ENCODE measurements around the gene OR6B1. TPM values are rescaled to one million over a fixed set of nuclear protein-coding genes. Genes with fewer than 3 reads are reported as not detected.

The OR6B1 gene
- total and polyA plus RNA-seq, 9 of the 15 experiments (the other 6 are each of a cell fraction or from before 2014, with no cell fraction given), result not detected

DNA sequence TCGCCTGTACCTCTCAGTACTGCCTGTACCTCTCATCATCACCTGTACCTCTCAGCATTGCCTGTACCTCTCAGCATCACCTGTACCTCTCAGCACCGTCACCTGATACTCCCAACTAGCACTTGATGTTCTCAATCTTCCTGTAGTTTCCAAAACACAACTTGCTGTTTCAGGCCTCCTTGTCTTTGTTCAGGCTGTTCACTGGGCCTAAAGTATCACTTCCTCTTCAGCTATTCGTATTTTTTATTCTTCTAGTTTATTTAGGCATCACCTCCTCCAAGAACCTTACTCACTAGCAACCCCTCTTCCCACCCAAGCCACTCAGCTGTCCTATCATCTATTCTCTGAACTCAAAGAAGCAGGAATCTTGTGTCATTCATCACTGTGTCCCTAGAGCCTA is 24.1 kb downstream of the OR6B1 start:
- DNase-seq (ENCODE audit: extremely low read depth in 1 of 4, low spot score in 3 of 4) (no peak), ATAC-seq (no peak), FAIRE-seq (no peak)
- H3K9me1 ChIP-seq (ENCODE audit: control insufficient read depth, insufficient read depth, low read length), result no peaks in the 10 kb centered on the region
- H3K9me3 ChIP-seq (replicated peaks; ENCODE audit: control insufficient read depth, insufficient read depth, low read depth, low read length), result no peaks in the 10 kb centered on the region
- no peak overlapping the region for H3K4me2 ChIP-seq (ENCODE audit: insufficient read depth, low read length)
- H3K36me3 ChIP-seq (ENCODE audit: control insufficient read depth, insufficient read depth, low read length), result no peaks in the 10 kb centered on the region
- no TSS peak for BruUV-seq (replicated peaks)
- 0% methylated on average over 3 of the region's 3 CpGs for WGBS (ENCODE audit: insufficient coverage, low coverage, missing lambda C conversion rate)
- H3K9ac ChIP-seq (ENCODE audit: insufficient read depth in 1 of 2, low read depth in 2 of 2, low read length in 2 of 2), result no peak overlapping the region
- no peaks in the 10 kb centered on the region for H3K4me1 ChIP-seq (replicated peaks in 1 of 2; ENCODE audit: control insufficient read depth in 2 of 2, insufficient read depth in 2 of 2, low read length in 2 of 2)
- H4K20me1 ChIP-seq (replicated peaks; ENCODE audit: control insufficient read depth, insufficient read depth, low read length), result no peaks in the 10 kb centered on the region
- H3K79me2 ChIP-seq (ENCODE audit: control insufficient read depth, insufficient read depth, low read length), result no peaks in the 10 kb centered on the region
- H3K27ac ChIP-seq (ENCODE audit: extremely low read depth, low read depth, low read length), result no peak overlapping the region
- ChIA-PET CTCF (ENCODE audit: low intra/inter-chr PET ratio) (no interaction called here), POLR2A (no interaction called here)
- intact Hi-C loops (cut with micrococcal nuclease) (loop anchor here (5.0 kb wide), 1 partner anchor 37 kb away; no protein-coding TSS in a partner anchor), in situ Hi-C loops (cut with MboI) (no loop called here)
- TF ChIP-seq, protein P1, sequence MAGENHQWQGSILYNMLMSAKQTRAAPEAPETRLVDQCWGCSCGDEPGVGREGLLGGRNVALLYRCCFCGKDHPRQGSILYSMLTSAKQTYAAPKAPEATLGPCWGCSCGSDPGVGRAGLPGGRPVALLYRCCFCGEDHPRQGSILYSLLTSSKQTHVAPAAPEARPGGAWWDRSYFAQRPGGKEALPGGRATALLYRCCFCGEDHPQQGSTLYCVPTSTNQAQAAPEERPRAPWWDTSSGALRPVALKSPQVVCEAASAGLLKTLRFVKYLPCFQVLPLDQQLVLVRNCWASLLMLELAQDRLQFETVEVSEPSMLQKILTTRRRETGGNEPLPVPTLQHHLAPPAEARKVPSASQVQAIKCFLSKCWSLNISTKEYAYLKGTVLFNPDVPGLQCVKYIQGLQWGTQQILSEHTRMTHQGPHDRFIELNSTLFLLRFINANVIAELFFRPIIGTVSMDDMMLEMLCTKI (IDR thresholded peaks at IDR 0.05; ENCODE audit: partially characterized antibody), result no peak
- TF ChIP-seq MCM7 (IDR thresholded peaks at IDR 0.05) (0 out of 4 replicates have a peak, but pooled peaks of 1 of the 2 experiments have one; percentile 29), ZNF311 (CRISPR knock-in tag; IDR thresholded peaks at IDR 0.05) (no peak), ZNF445 (CRISPR knock-in tag; IDR thresholded peaks at IDR 0.05; ENCODE audit: low read depth) (no peak), BDP1 (IDR thresholded peaks at IDR 0.05; ENCODE audit: insufficient read depth, insufficient read length) (no peak)
- TF ChIP-seq, protein P2, sequence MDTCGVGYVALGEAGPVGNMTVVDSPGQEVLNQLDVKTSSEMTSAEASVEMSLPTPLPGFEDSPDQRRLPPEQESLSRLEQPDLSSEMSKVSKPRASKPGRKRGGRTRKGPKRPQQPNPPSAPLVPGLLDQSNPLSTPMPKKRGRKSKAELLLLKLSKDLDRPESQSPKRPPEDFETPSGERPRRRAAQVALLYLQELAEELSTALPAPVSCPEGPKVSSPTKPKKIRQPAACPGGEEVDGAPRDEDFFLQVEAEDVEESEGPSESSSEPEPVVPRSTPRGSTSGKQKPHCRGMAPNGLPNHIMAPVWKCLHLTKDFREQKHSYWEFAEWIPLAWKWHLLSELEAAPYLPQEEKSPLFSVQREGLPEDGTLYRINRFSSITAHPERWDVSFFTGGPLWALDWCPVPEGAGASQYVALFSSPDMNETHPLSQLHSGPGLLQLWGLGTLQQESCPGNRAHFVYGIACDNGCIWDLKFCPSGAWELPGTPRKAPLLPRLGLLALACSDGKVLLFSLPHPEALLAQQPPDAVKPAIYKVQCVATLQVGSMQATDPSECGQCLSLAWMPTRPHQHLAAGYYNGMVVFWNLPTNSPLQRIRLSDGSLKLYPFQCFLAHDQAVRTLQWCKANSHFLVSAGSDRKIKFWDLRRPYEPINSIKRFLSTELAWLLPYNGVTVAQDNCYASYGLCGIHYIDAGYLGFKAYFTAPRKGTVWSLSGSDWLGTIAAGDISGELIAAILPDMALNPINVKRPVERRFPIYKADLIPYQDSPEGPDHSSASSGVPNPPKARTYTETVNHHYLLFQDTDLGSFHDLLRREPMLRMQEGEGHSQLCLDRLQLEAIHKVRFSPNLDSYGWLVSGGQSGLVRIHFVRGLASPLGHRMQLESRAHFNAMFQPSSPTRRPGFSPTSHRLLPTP (IDR thresholded peaks at IDR 0.05; ENCODE audit: borderline replicate concordance, extremely low read depth, insufficient read length), result no peak
- H3K4me3 ChIP-seq, result no peak overlapping the region
- peaks cover 0 to 3% of the 10 kb centered on the region in 2 experiments; a peak in 1 of 5 replicates for H3K27me3 ChIP-seq (ENCODE audit: control insufficient read depth in 2 of 2, insufficient read depth in 2 of 2, low read length in 2 of 2)
- H2AFZ ChIP-seq (ENCODE audit: low read depth, low read length), result no peak overlapping the region
